Endodermal cell (in vitro differentiated cells): ENCODE measurements around the gene CFAP47. TPM values are rescaled to one million over a fixed set of nuclear protein-coding genes. Genes with fewer than 3 reads are reported as not detected.
A peak's percentile ranks its signal among the peaks of the same experiment; 100 is the strongest.

ENCODE experiments used
- DNase-seq: peaks from one replicate; pipeline ENCODE4 v3.0.0-alpha.2; 2017
- H3K27ac ChIP-seq: 2 replicates; pipeline ENCODE4 v1.5.1; 2013; ENCODE audit warnings: mild to moderate bottlenecking, low read depth, low read length, moderate library complexity
- H3K27me3 ChIP-seq: 2 replicates; pipeline ENCODE4 v1.6.1; 2013; ENCODE audit warnings: mild to moderate bottlenecking, low read length, moderate library complexity; ENCODE audit not compliant: insufficient read depth, control insufficient read depth, poor library complexity, severe bottlenecking
- H3K36me3 ChIP-seq: 2 replicates; pipeline ENCODE4 v1.7.0; 2013; ENCODE audit warnings: mild to moderate bottlenecking, low read length, moderate library complexity; ENCODE audit not compliant: control insufficient read depth, insufficient read depth
- H3K4me1 ChIP-seq: one replicate; pipeline ENCODE4 v1.7.0; 2013; ENCODE audit warnings: low read length; ENCODE audit not compliant: control insufficient read depth, insufficient read depth
- H3K4me3 ChIP-seq: 2 replicates; pipeline ENCODE4 v1.5.1; 2013; ENCODE audit warnings: mild to moderate bottlenecking, low read length, moderate library complexity
- H3K9ac ChIP-seq: 2 replicates; pipeline ENCODE4 v1.6.1; 2013; ENCODE audit warnings: mild to moderate bottlenecking, low read length, moderate library complexity; ENCODE audit not compliant: poor library complexity, severe bottlenecking; ENCODE audit errors: extremely low read depth
- H3K9me3 ChIP-seq: 2 replicates; pipeline ENCODE4 v1.6.1; 2013; ENCODE audit warnings: mild to moderate bottlenecking, low read length, moderate library complexity; ENCODE audit not compliant: control insufficient read depth
- H3K27ac Mint-ChIP-seq: 2 replicates; pipeline ENCODE4 v1.8.0; 2020; ENCODE audit warnings: mixed read lengths
- H3K27me3 Mint-ChIP-seq: 2 replicates; pipeline ENCODE4 v1.8.0; 2021; ENCODE audit warnings: mild to moderate bottlenecking, mixed read lengths; ENCODE audit not compliant: insufficient read depth
- H3K36me3 Mint-ChIP-seq: 2 replicates; pipeline ENCODE4 v1.8.0; 2020; ENCODE audit warnings: low read depth, mixed read lengths
- H3K4me1 Mint-ChIP-seq: 2 replicates; pipeline ENCODE4 v1.8.0; 2020; ENCODE audit warnings: mixed read lengths
- H3K4me3 Mint-ChIP-seq: 2 replicates; pipeline ENCODE4 v1.8.0; 2020; ENCODE audit warnings: mild to moderate bottlenecking, moderate library complexity, mixed read lengths
- H3K9me3 Mint-ChIP-seq: 2 replicates; pipeline ENCODE4 v1.8.0; 2020; ENCODE audit warnings: mild to moderate bottlenecking, mixed read lengths
- CTCF ChIP-seq: fragments of 200-600 bp; sonication (generic); conservative IDR thresholded peaks from 2 replicates; pipeline ENCODE4 v1.5.0; 2021; ENCODE audit warnings: antibody characterized with exemption, mild to moderate bottlenecking
- WGBS, 2 experiments: methylation state at CpG; one replicate each; pipeline versions ENCODE4 v1.1.5 to v1.1.7; 2013; ENCODE audit warnings: missing lambda C conversion rate in 2 of 2, mixed read lengths in 1 of 2; ENCODE audit not compliant: insufficient coverage in 1 of 2, insufficient read length in 1 of 2; 5-methylcytosine and 5-hydroxymethylcytosine counted together
- long read RNA-seq, 4 experiments: library from polyadenylated mRNA in 2 of 4; library from RNA in 1 of 4; library from capped mRNA in 1 of 4; stranded (forward) in 3 of 4; unstranded in 1 of 4; transcript quantifications; one replicate each; pipeline ENCODE4 v2.0.0, GENCODE V29; 2020 to 2021; ENCODE audit warnings: inconsistent platforms in 1 of 4
- polyA plus RNA-seq, 2 experiments: library from polyadenylated mRNA; stranded (reverse); fragments of 50-300 nt; gene quantifications; one replicate each; pipeline ENCODE4 v1.2.3, GENCODE V29; 2013
- total RNA-seq, 2 donors: library from RNA; stranded (reverse); fragmentation: NEBNext Ultra II Directional in 1 of 2; extraction: Animal tissue kit (Norgen Biotek cat#: 25700) in 1 of 2; gene quantifications; 2 replicates in 1 of 2; 3 replicates in 1 of 2; pipeline ENCODE4 v1.2.1, GENCODE V29; 2021

CFAP47 gene
- total RNA-seq, result under 1 TPM; 0.26 to 0.55 TPM
- polyA plus RNA-seq (2013, experiment 1 of 2), result 0.32 TPM
- polyA plus RNA-seq (2013, experiment 2 of 2), result 0.33 TPM
- long read RNA-seq, experiment 1, partial matches to known transcripts, result 0 of 1 reads
- long read RNA-seq, experiment 1, other reads (novel, unspliced or antisense), result 1 of 1 reads
- long read RNA-seq, experiment 2, partial matches to known transcripts, result 2 of 2 reads
- long read RNA-seq, experiment 2, other reads (novel, unspliced or antisense), result 0 of 2 reads
- long read RNA-seq, experiment 3, result 0 reads
- long read RNA-seq, experiment 4, result 0 reads

- 0 to 4% methylated on average over 5 to 38 of the region's 38 CpGs for WGBS, 2 experiments
- Mint-ChIP-seq H3K27ac (no peak within 1 kb of the TSS), H3K27me3 (peaks cover 15% of the 10 kb centered on the region), H3K36me3 (no peaks in the 10 kb centered on the region), H3K9me3 (peaks cover 37% of the 10 kb centered on the region), H3K4me1 (no peaks in the 10 kb centered on the region), H3K4me3 (peak within 1 kb of the TSS; percentile 66)
- no peaks in the 10 kb centered on the region for H3K9me3 ChIP-seq
- H3K4me3 ChIP-seq, result peak within 1 kb of the TSS; percentile 88
- no peaks in the 10 kb centered on the region for H3K27me3 ChIP-seq
- no peaks in the 10 kb centered on the region for H3K4me1 ChIP-seq
- DNase-seq, result peak; percentile 81
- no peak within 1 kb of the TSS for H3K27ac ChIP-seq
- no peak for TF ChIP-seq CTCF
- H3K36me3 ChIP-seq, result no peaks in the 10 kb centered on the region
- H3K9ac ChIP-seq, result peak within 1 kb of the TSS; percentile 73
These were observed at the start of gene CFAP47 for GRCh38 chrX:35919536-35920309. CFAP47 (plus strand) TSS chrX:35919734; CDS start chrX:35919800, 66 bp downstream.

- no peaks in the 10 kb centered on the region for H3K4me1 ChIP-seq
- H3K27ac Mint-ChIP-seq, result no peak overlapping the region
- H3K9me3 Mint-ChIP-seq, result peaks cover 38% of the 10 kb centered on the region
- no peaks in the 10 kb centered on the region for H3K27me3 Mint-ChIP-seq
- H3K27ac ChIP-seq, result no peak overlapping the region
- H3K4me1 Mint-ChIP-seq, result peaks cover 4% of the 10 kb centered on the region
- 84% methylated on average over 2 of the region's 2 CpGs; no CpG with 5 or more reads in 1 of the 2 experiments for WGBS, 2 experiments
- no peaks in the 10 kb centered on the region for H3K27me3 ChIP-seq
- no peak for TF ChIP-seq CTCF
- no peak overlapping the region for H3K9ac ChIP-seq
- H3K4me3 ChIP-seq, result no peak overlapping the region
- no peak overlapping the region for H3K4me3 Mint-ChIP-seq
- no peaks in the 10 kb centered on the region for H3K36me3 Mint-ChIP-seq
- no peaks in the 10 kb centered on the region for H3K9me3 ChIP-seq
- DNase-seq, result no peak
- no peaks in the 10 kb centered on the region for H3K36me3 ChIP-seq
These were observed 38.9 kb upstream of the CFAP47 start for GRCh38 chrX:35880601-35881000.

GRCh38 chrX:35886135-35886534 lies 33.4 kb upstream of the CFAP47 start:
- Mint-ChIP-seq H3K4me3 (no peak overlapping the region), H3K27me3 (no peaks in the 10 kb centered on the region), H3K36me3 (no peaks in the 10 kb centered on the region), H3K4me1 (no peaks in the 10 kb centered on the region), H3K9me3 (peaks cover 35% of the 10 kb centered on the region), H3K27ac (no peak overlapping the region)
- TF ChIP-seq CTCF, result no peak
- Histone ChIP-seq H3K9ac (no peak overlapping the region), H3K27ac (no peak overlapping the region), H3K4me3 (no peak overlapping the region), H3K4me1 (no peaks in the 10 kb centered on the region), H3K9me3 (no peaks in the 10 kb centered on the region), H3K36me3 (no peaks in the 10 kb centered on the region), H3K27me3 (no peaks in the 10 kb centered on the region)
- no peak for DNase-seq
